HG03442 (cell line): ENCODE measurements around the gene KCNMB1.

Experiments
- ATAC-seq: cut with Tn5 transposase; IDR thresholded peaks from one replicate; pipeline ENCODE4 v1.9.1; 2021; ENCODE audit warnings: mild to moderate bottlenecking, moderate library complexity; ENCODE audit not compliant: unreplicated experiment

The KCNMB1 gene

GRCh38 chr5:170416526-170416925, 27.4 kb upstream of the KCNMB1 start:
- ATAC-seq: no peak

- ATAC-seq: no peak
These were observed 25.6 kb upstream of the KCNMB1 start for GRCh38 chr5:170414786-170415185.

GRCh38 chr5:170413897-170414296, 24.7 kb upstream of the KCNMB1 start:
- ATAC-seq: no peak

- peak; percentile 45 for ATAC-seq
These were observed 21.9 kb upstream of the KCNMB1 start for GRCh38 chr5:170411100-170411499.

- ATAC-seq: no peak
These were observed 21.2 kb upstream of the KCNMB1 start for GRCh38 chr5:170410401-170410800.

- no peak for ATAC-seq
These were observed 19.9 kb upstream of the KCNMB1 start for GRCh38 chr5:170408877-170409660.

GRCh38 chr5:170408226-170408625, 19.1 kb upstream of the KCNMB1 start:
- ATAC-seq: no peak

GRCh38 chr5:170407062-170407461, 17.9 kb upstream of the KCNMB1 start:
- no peak for ATAC-seq

- no peak for ATAC-seq
These were observed 16.6 kb upstream of the KCNMB1 start for GRCh38 chr5:170405817-170406216.

GRCh38 chr5:170404398-170404797, 15.2 kb upstream of the KCNMB1 start:
- no peak for ATAC-seq

- no peak for ATAC-seq
These were observed 14.5 kb upstream of the KCNMB1 start for GRCh38 chr5:170403675-170404074.

GRCh38 chr5:170402508-170402907, 13.3 kb upstream of the KCNMB1 start:
- ATAC-seq: no peak

GRCh38 chr5:170397059-170397458, 7.9 kb upstream of the KCNMB1 start:
- no peak for ATAC-seq

GRCh38 chr5:170393958-170394357, 4.8 kb upstream of the KCNMB1 start:
- no peak for ATAC-seq

GRCh38 chr5:170393235-170393634, 4.1 kb upstream of the KCNMB1 start:
- ATAC-seq: peak; percentile 52

- ATAC-seq: no peak
These were observed 1.3 kb upstream of the KCNMB1 start for GRCh38 chr5:170390472-170390871.

- ATAC-seq: no peak
These were observed 354 bp upstream of the KCNMB1 start for GRCh38 chr5:170389550-170389892.

GRCh38 chr5:170387775-170388639, 1.2 kb downstream of the KCNMB1 start:
- ATAC-seq: no peak

- ATAC-seq: no peak
These were observed 2.3 kb downstream of the KCNMB1 start for GRCh38 chr5:170386743-170387395.

- ATAC-seq: no peak
These were observed 5.9 kb downstream of the KCNMB1 start for GRCh38 chr5:170383227-170383626.

- no peak for ATAC-seq
These were observed 6.4 kb downstream of the KCNMB1 start for GRCh38 chr5:170382790-170383189.
